Stimulated activated CD4-positive, alpha-beta T cell treated with anti-CD3 and anti-CD28 coated beads, Interleukin-4, amount 100 ng/mL, for 48 hours (primary cell): Measurements from ENCODE around the gene B4GALNT3.

Source experiments
- DNase-seq, 2 donors: peaks; one replicate each; pipeline ENCODE4 v3.0.0-alpha.2; 2020; ENCODE audit warnings: low read depth in 2 of 2

Gene B4GALNT3

GRCh38 chr12:467591-467990 is 7.9 kb downstream of the B4GALNT3 start:
- no peak for DNase-seq

- no peak for DNase-seq
Measured at GRCh38 chr12:468671-469389, 9.1 kb downstream of the B4GALNT3 start.

GRCh38 chr12:470133-470532 is 10.4 kb downstream of the B4GALNT3 start:
- DNase-seq = no peak

GRCh38 chr12:473198-473597 is 13.5 kb downstream of the B4GALNT3 start:
- no peak for DNase-seq

- DNase-seq = no peak
Measured at GRCh38 chr12:473863-474577, 14.3 kb downstream of the B4GALNT3 start.

GRCh38 chr12:475286-475685 is 15.5 kb downstream of the B4GALNT3 start:
- no peak for DNase-seq

GRCh38 chr12:479161-479560 is 19.4 kb downstream of the B4GALNT3 start:
- DNase-seq = no peak

- DNase-seq = no peak
Measured at GRCh38 chr12:480831-481816, 21.4 kb downstream of the B4GALNT3 start.

- DNase-seq = no peak
Measured at GRCh38 chr12:482061-482460, 22.3 kb downstream of the B4GALNT3 start.

GRCh38 chr12:484096-484495 is 24.4 kb downstream of the B4GALNT3 start:
- no peak for DNase-seq

GRCh38 chr12:490260-490659 is 30.5 kb downstream of the B4GALNT3 start:
- no peak for DNase-seq

GRCh38 chr12:495466-495865 is 35.7 kb downstream of the B4GALNT3 start:
- DNase-seq = no peak

- DNase-seq = no peak
Measured at GRCh38 chr12:496736-497135, 37.0 kb downstream of the B4GALNT3 start.

- DNase-seq = no peak
Measured at GRCh38 chr12:497501-498160, 37.9 kb downstream of the B4GALNT3 start.

GRCh38 chr12:499837-500458 is 40.2 kb downstream of the B4GALNT3 start:
- DNase-seq = no peak

- no peak for DNase-seq
Measured at GRCh38 chr12:501722-502447, 42.1 kb downstream of the B4GALNT3 start.

GRCh38 chr12:503111-503761 is 43.5 kb downstream of the B4GALNT3 start:
- DNase-seq = no peak

GRCh38 chr12:505221-505620 is 45.5 kb downstream of the B4GALNT3 start:
- DNase-seq = no peak

GRCh38 chr12:507391-507796 is 47.7 kb downstream of the B4GALNT3 start:
- DNase-seq = no peak

- DNase-seq = no peak
Measured at GRCh38 chr12:508145-508544, 48.4 kb downstream of the B4GALNT3 start.
